SK-N-SH treated with all-trans-retinoic acid at 6 μM for 48 hours (cell line): ENCODE data around the gene MIPOL1.

Source experiments
- ATAC-seq: fragments of 200-7000 bp; cut with Tn5 transposase; 3 replicates; pipeline ENCODE4 v1.9.1; 2020; ENCODE audit warnings: mild to moderate bottlenecking, moderate library complexity
- ARNTL ChIP-seq: fragments of 450-650 bp; formaldehyde crosslinking; IDR thresholded peaks from 2 replicates; pipeline ENCODE4 v1.5.0; 2020; ENCODE audit warnings: low read depth, mild to moderate bottlenecking, moderate library complexity, borderline replicate concordance
- BACH2 ChIP-seq: fragments of 250-450 bp; sonication (Bioruptor Pico); IDR thresholded peaks from 2 replicates; pipeline ENCODE4 v1.9.0; 2021; ENCODE audit warnings: mild to moderate bottlenecking, borderline replicate concordance
- CREB5 ChIP-seq: fragments of 250-450 bp; sonication (Bioruptor Pico); IDR thresholded peaks from 2 replicates; pipeline ENCODE4 v1.5.1; 2020; ENCODE audit warnings: low read depth, mild to moderate bottlenecking, moderate library complexity
- CSDC2 ChIP-seq: fragments of 250-450 bp; sonication (Bioruptor Pico); IDR thresholded peaks from 2 replicates; pipeline ENCODE4 v1.5.0; 2020; ENCODE audit warnings: mild to moderate bottlenecking, moderate library complexity
- ESRRG ChIP-seq: fragments of 250-450 bp; sonication (Bioruptor Pico); IDR thresholded peaks from 2 replicates; pipeline ENCODE4 v1.6.1; 2021; ENCODE audit warnings: mild to moderate bottlenecking
- ISL1 ChIP-seq: fragments of 250-450 bp; sonication (Bioruptor Pico); IDR thresholded peaks from 2 replicates; pipeline ENCODE4 v2.1.2; 2022; ENCODE audit warnings: mild to moderate bottlenecking, moderate library complexity
- OSR1 ChIP-seq: fragments of 250-450 bp; sonication (Bioruptor Pico); IDR thresholded peaks from 2 replicates; pipeline ENCODE4 v1.8.0; 2022; ENCODE audit warnings: moderate library complexity, mild to moderate bottlenecking, inconsistent platforms
- PPARA ChIP-seq: fragments of 250-450 bp; sonication (Bioruptor Pico); IDR thresholded peaks from 2 replicates; pipeline ENCODE4 v1.5.0; 2020; ENCODE audit warnings: mild to moderate bottlenecking, borderline replicate concordance
- RARB ChIP-seq: fragments of 250-450 bp; sonication (Bioruptor Pico); IDR thresholded peaks from 2 replicates; pipeline ENCODE4 v1.8.0; 2021; ENCODE audit warnings: mild to moderate bottlenecking, moderate library complexity
- SNAI2 ChIP-seq: fragments of 250-450 bp; sonication (Bioruptor Pico); IDR thresholded peaks from 2 replicates; pipeline ENCODE4 v1.5.0; 2020; ENCODE audit warnings: mild to moderate bottlenecking, moderate library complexity
- ZC3H10 ChIP-seq: fragments of 250-450 bp; sonication (Bioruptor Pico); IDR thresholded peaks from 2 replicates; pipeline ENCODE4 v1.5.1; 2021; ENCODE audit warnings: mild to moderate bottlenecking, moderate library complexity
- ZFP3 ChIP-seq: fragments of 250-450 bp; sonication (Bioruptor Pico); IDR thresholded peaks from 2 replicates; pipeline ENCODE4 v1.5.0; 2020; ENCODE audit warnings: mild to moderate bottlenecking, moderate library complexity
- ZFP30 ChIP-seq: fragments of 450-650 bp; formaldehyde crosslinking; IDR thresholded peaks from 2 replicates; pipeline ENCODE4 v1.5.0; 2022; ENCODE audit warnings: mild to moderate bottlenecking, moderate library complexity
- ZNF565 ChIP-seq: fragments of 450-650 bp; formaldehyde crosslinking; conservative IDR thresholded peaks from 2 replicates; pipeline ENCODE4 v1.5.0; 2020; ENCODE audit warnings: low read depth, mild to moderate bottlenecking, moderate library complexity
- ZNF70 ChIP-seq: fragments of 450-650 bp; formaldehyde crosslinking; IDR thresholded peaks from 2 replicates; pipeline ENCODE4 v1.5.0; 2020; ENCODE audit warnings: mild to moderate bottlenecking, moderate library complexity
- ZNF8 ChIP-seq: fragments of 450-650 bp; formaldehyde crosslinking; IDR thresholded peaks from 2 replicates; pipeline ENCODE4 v1.5.0; 2020; ENCODE audit warnings: mild to moderate bottlenecking, moderate library complexity
- TF ChIP-seq, protein P1 (sequence below): fragments of 250-450 bp; sonication (Bioruptor Pico); IDR thresholded peaks from 2 replicates; pipeline ENCODE4 v1.5.0; 2020; ENCODE audit warnings: mild to moderate bottlenecking, moderate library complexity
- TF ChIP-seq, protein P2 (sequence below): fragments of 250-450 bp; sonication (Bioruptor Pico); IDR thresholded peaks from 2 replicates; pipeline ENCODE4 v1.8.0; 2020; ENCODE audit warnings: mild to moderate bottlenecking, moderate library complexity, borderline replicate concordance
- TF ChIP-seq, protein P3 (sequence below): fragments of 250-450 bp; sonication (Bioruptor Pico); IDR thresholded peaks from 2 replicates; pipeline ENCODE4 v1.5.1; 2021; ENCODE audit warnings: mild to moderate bottlenecking, moderate library complexity

The MIPOL1 gene

DNA sequence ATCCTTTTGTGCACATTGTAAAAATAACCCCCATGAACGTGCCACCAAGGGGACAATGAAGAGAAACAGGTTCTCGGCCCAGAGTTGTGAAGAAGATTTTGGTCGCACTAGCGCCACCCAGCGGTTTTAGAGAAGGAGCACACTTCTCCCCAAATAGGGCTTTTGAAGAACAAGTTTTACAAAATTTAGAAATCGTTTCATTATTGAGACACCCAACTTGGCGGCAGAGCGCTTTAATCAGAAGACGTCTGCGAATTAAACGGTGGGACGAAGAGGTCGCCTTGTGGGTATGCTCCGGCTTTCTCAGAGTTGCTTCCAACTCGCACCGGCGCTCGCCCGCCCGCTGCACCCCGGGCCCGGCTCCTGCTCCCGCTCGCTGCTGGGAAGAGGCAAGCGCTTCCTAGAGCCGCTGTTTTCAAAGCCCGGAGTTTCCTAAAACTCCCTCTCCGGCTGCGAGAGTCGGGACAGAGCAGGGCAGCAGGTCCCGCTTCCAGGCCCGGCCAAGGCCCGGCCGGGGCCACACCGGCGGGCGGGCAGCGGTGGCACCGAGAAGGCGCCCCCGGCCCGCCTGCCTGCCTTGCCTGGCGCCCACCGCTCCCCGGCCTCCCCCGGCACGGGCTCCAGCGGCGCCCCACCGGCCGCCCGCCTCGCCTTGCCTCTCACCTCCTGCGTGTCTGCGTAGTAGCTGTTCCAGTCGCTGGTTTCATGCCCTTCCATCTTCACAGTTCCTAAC lies 396.7 kb downstream of the MIPOL1 start:
- TF ChIP-seq BACH2 (CRISPR knock-in tag) (no peak), ARNTL (CRISPR knock-in tag) (no peak), ZNF70 (CRISPR knock-in tag) (no peak), ESRRG (CRISPR knock-in tag) (no peak), ZC3H10 (CRISPR knock-in tag) (no peak), PPARA (CRISPR knock-in tag) (no peak), RARB (CRISPR knock-in tag) (no peak), ISL1 (CRISPR knock-in tag) (no peak), ZNF565 (no peak), ZFP3 (CRISPR knock-in tag) (no peak), ZFP30 (no peak), SNAI2 (CRISPR knock-in tag) (no peak), CREB5 (CRISPR knock-in tag) (no peak), OSR1 (CRISPR knock-in tag) (no peak)
- TF ChIP-seq, protein P1, sequence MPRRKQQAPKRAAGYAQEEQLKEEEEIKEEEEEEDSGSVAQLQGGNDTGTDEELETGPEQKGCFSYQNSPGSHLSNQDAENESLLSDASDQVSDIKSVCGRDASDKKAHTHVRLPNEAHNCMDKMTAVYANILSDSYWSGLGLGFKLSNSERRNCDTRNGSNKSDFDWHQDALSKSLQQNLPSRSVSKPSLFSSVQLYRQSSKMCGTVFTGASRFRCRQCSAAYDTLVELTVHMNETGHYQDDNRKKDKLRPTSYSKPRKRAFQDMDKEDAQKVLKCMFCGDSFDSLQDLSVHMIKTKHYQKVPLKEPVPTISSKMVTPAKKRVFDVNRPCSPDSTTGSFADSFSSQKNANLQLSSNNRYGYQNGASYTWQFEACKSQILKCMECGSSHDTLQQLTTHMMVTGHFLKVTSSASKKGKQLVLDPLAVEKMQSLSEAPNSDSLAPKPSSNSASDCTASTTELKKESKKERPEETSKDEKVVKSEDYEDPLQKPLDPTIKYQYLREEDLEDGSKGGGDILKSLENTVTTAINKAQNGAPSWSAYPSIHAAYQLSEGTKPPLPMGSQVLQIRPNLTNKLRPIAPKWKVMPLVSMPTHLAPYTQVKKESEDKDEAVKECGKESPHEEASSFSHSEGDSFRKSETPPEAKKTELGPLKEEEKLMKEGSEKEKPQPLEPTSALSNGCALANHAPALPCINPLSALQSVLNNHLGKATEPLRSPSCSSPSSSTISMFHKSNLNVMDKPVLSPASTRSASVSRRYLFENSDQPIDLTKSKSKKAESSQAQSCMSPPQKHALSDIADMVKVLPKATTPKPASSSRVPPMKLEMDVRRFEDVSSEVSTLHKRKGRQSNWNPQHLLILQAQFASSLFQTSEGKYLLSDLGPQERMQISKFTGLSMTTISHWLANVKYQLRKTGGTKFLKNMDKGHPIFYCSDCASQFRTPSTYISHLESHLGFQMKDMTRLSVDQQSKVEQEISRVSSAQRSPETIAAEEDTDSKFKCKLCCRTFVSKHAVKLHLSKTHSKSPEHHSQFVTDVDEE: no peak
- TF ChIP-seq, protein P2, sequence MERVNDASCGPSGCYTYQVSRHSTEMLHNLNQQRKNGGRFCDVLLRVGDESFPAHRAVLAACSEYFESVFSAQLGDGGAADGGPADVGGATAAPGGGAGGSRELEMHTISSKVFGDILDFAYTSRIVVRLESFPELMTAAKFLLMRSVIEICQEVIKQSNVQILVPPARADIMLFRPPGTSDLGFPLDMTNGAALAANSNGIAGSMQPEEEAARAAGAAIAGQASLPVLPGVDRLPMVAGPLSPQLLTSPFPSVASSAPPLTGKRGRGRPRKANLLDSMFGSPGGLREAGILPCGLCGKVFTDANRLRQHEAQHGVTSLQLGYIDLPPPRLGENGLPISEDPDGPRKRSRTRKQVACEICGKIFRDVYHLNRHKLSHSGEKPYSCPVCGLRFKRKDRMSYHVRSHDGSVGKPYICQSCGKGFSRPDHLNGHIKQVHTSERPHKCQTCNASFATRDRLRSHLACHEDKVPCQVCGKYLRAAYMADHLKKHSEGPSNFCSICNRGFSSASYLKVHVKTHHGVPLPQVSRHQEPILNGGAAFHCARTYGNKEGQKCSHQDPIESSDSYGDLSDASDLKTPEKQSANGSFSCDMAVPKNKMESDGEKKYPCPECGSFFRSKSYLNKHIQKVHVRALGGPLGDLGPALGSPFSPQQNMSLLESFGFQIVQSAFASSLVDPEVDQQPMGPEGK (CRISPR knock-in tag): no peak
- TF ChIP-seq, protein P3, sequence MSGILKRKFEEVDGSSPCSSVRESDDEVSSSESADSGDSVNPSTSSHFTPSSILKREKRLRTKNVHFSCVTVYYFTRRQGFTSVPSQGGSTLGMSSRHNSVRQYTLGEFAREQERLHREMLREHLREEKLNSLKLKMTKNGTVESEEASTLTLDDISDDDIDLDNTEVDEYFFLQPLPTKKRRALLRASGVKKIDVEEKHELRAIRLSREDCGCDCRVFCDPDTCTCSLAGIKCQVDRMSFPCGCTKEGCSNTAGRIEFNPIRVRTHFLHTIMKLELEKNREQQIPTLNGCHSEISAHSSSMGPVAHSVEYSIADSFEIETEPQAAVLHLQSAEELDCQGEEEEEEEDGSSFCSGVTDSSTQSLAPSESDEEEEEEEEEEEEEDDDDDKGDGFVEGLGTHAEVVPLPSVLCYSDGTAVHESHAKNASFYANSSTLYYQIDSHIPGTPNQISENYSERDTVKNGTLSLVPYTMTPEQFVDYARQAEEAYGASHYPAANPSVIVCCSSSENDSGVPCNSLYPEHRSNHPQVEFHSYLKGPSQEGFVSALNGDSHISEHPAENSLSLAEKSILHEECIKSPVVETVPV (CRISPR knock-in tag): no peak
- peak; percentile 79 for ATAC-seq

DNA sequence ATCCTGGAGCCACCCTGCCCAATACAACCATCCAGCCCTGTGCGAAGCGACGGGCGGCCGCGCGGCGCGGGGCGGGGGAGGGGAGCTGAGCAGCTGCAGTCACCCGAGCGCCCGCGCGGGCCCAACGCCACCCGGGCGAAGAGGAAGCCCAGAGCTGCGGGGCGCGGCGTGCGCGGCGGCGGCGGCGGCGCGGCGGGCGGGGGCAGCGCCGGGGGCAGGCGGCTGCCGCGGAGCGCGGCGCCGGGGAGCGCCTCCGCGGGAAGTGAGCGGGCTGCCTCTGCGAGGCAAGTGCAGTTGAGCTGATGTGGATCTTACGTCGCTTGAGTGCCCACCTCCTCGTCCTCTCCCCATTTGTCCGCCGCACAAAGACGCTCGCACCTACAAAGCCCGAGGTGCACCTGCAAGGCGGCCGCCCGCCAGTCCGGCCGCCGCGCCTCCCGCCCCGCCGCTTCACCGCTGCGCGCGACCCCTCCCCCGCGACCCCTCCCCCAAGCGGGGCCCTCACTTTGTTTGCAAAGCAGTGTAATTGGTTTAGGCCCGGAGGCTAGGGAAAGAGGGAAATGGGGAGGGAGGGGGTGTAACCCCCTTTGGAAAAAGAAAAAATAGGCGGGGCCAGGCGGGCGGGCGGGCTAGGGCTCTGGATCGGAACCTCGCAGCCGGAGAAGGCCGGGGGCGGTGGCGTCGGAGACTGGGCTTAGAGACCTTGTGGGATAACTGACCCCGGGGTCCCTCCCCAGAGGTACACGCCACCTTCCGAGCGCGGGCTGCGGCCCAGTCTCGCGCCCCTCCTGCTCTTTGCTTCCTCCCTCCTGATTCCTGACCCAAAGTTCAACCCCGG lies 397.5 kb downstream of the MIPOL1 start, which contains the start of the genes FOXA1 and TTC6:
Gene FOXA1 (minus strand): TSS at position 279 of the 838 bp plus-strand sequence. CDS start 277 bp downstream, at position 2.
Gene TTC6 (plus strand): TSS at position 659 of the 838 bp plus-strand sequence. CDS start 26,436 bp downstream, outside the sequence.
- no peak; the same call in 2 of the 3 replicates for ATAC-seq
- TF ChIP-seq ARNTL (CRISPR knock-in tag) (no peak), ZNF565 (no peak), ZFP3 (CRISPR knock-in tag) (no peak)

DNA sequence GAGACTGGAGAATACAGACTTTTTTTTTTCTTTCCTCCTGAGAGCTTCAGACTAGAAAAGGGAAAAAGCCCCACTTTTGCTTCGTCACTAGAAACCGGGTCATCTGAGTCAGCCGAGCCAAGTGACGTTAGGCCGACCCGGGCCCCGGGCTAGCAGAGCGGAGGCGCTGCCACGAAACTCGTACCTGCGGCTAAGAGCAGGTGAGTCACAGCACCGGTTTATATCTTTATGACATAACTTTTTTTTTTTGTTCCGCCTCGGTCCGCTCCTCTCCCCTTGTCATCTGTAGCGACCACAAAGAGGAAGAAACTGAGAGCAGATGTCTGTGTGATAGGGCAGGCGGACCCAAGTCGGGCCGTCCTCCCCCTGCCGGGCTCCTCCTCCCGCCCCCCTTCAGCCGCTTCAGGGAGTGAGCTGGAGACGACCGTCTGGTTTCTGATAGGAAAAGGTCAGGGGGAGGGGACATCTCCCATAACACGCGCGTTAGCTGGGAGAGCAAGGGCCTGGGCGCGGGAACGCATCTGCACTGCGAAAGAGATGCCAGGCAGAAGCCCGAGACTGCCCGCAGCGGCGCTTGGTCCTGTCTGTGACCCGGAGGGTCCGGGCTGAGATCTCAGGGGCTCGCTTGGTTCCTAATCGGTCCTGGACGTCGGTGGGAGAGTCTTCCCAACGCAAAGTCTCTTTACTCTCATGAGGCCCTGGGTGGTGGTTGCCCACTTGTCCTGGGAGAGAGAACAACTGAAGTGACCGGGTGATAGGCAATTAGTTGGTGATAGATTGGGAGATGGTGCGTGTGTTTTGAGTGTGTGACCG lies 398.3 kb downstream of the MIPOL1 start:
- no peak for ATAC-seq
- TF ChIP-seq ZNF8 (CRISPR knock-in tag) (no peak), CSDC2 (CRISPR knock-in tag) (no peak), RARB (CRISPR knock-in tag) (no peak)
- TF ChIP-seq, protein P1: no peak
- TF ChIP-seq, protein P2 (CRISPR knock-in tag): no peak
- TF ChIP-seq, all 23 proteins: peak for 0
